Upper lobe of left lung (tissue), 6 donors: ENCODE measurements around the gene ZNF735. TPM values are rescaled to one million over a fixed set of nuclear protein-coding genes. Genes with fewer than 3 reads are reported as not detected.

Experiments
- ATAC-seq, 2 donors: fragments of 200-7000 bp; cut with Tn5 transposase; one replicate each; pipeline ENCODE4 v1.9.1; 2022; ENCODE audit warnings: mild to moderate bottlenecking in 2 of 2, moderate library complexity in 2 of 2; ENCODE audit not compliant: low FRiP score in 2 of 2
- DNase-seq, 2 donors: peaks; one replicate each; pipeline ENCODE4 v3.0.0-alpha.2; 2019 to 2020
- H3K27ac ChIP-seq, 4 donors: fragments of 200-600 bp; sonication (generic); one replicate each; pipeline ENCODE4 v1.5.1; 2016 to 2019
- H3K27me3 ChIP-seq, 4 donors: fragments of 200-600 bp; sonication (generic); one replicate each; pipeline ENCODE4 v1.5.1; 2017 to 2019
- H3K36me3 ChIP-seq, 4 donors: fragments of 200-600 bp; sonication (generic); one replicate each; pipeline ENCODE4 v1.5.1; 2016 to 2019
- H3K4me1 ChIP-seq, 4 donors: fragments of 200-600 bp; sonication (generic); one replicate each; pipeline ENCODE4 v1.5.1; 2018 to 2019
- H3K4me3 ChIP-seq, 4 donors: fragments of 200-600 bp; sonication (generic); one replicate each; pipeline ENCODE4 v1.5.1; 2017 to 2019; ENCODE audit warnings: mild to moderate bottlenecking in 2 of 4, moderate library complexity in 1 of 4
- H3K9me3 ChIP-seq, 4 donors: fragments of 200-600 bp; sonication (generic); one replicate each; pipeline ENCODE4 v1.5.1; 2018 to 2019
- EP300 ChIP-seq, 4 donors: sonication (generic); formaldehyde crosslinking; IDR thresholded peaks; one replicate each; pipeline ENCODE4 v1.5.1; 2017; ENCODE audit warnings: antibody characterized with exemption in 4 of 4, control low read depth in 2 of 4
- POLR2A ChIP-seq, 4 donors: fragments of 450-650 bp; IDR thresholded peaks; one replicate each; pipeline ENCODE4 v1.5.1; 2016 to 2017; ENCODE audit warnings: antibody characterized with exemption in 4 of 4, mild to moderate bottlenecking in 2 of 4
- POLR2AphosphoS5 ChIP-seq, 2 donors: sonication (generic); formaldehyde crosslinking; IDR thresholded peaks; one replicate each; pipeline ENCODE4 v1.5.1; 2017; ENCODE audit warnings: antibody characterized with exemption in 2 of 2
- WGBS, 2 donors: methylation state at CpG; one replicate each; pipeline ENCODE4 v1.1.5; 2017 to 2018; 5-methylcytosine and 5-hydroxymethylcytosine counted together
- total RNA-seq, 6 donors: library from RNA; depleted of rRNA in 4 of 6; stranded (reverse); fragments of >200 nt in 4 of 6; gene quantifications; one replicate each; pipeline versions ENCODE4 v1.1.0 to v1.2.1, GENCODE V29; 2016 to 2021
- TF ChIP-seq, protein P1 (sequence below), 6 experiments: fragments of 450-650 bp in 4 of 6; fragments of 200-600 bp in 2 of 6; sonication (generic) in 2 of 6; IDR thresholded peaks; one replicate each; pipeline ENCODE4 v1.5.1; 2016 to 2019; ENCODE audit warnings: antibody characterized with exemption in 6 of 6
- donor health status: DM: no; HTN: no; CAD: no; lungs with moderate emphysema.
- donor health status: DM: no; HTN: yes; CAD: no; lungs with severe emphysema.

Gene ZNF735
- total RNA-seq, 6 donors from 2014 or later = not detected

- peak in 1 of 2 donors; percentile 14 for ATAC-seq
These were observed 24.8 kb upstream of the ZNF735 start for GRCh38 chr7:64182036-64182790.

GRCh38 chr7:64183126-64183742 is 23.8 kb upstream of the ZNF735 start:
- peaks cover 0 to 8% (median 2%) of the 10 kb centered on the region in 4 donors for H3K27me3 ChIP-seq
- H3K9me3 ChIP-seq = peaks cover 0 to 19% (median 3%) of the 10 kb centered on the region in 4 donors
- ATAC-seq (peak in 1 of 2 donors; percentile 64), DNase-seq (peak in 1 of 2 donors; percentile 85)
- H3K4me1 ChIP-seq = peaks cover 0 to 14% (median 0%) of the 10 kb centered on the region in 4 donors
- no peak overlapping the region for H3K4me3 ChIP-seq
- 11 to 60% methylated on average over 9 to 20 of the region's 31 CpGs for WGBS, 2 donors
- TF ChIP-seq POLR2AphosphoS5 (IDR thresholded peaks at IDR 0.05) = no peak
- TF ChIP-seq, protein P1, sequence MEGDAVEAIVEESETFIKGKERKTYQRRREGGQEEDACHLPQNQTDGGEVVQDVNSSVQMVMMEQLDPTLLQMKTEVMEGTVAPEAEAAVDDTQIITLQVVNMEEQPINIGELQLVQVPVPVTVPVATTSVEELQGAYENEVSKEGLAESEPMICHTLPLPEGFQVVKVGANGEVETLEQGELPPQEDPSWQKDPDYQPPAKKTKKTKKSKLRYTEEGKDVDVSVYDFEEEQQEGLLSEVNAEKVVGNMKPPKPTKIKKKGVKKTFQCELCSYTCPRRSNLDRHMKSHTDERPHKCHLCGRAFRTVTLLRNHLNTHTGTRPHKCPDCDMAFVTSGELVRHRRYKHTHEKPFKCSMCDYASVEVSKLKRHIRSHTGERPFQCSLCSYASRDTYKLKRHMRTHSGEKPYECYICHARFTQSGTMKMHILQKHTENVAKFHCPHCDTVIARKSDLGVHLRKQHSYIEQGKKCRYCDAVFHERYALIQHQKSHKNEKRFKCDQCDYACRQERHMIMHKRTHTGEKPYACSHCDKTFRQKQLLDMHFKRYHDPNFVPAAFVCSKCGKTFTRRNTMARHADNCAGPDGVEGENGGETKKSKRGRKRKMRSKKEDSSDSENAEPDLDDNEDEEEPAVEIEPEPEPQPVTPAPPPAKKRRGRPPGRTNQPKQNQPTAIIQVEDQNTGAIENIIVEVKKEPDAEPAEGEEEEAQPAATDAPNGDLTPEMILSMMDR (IDR thresholded peaks at IDR 0.05) = peak; percentile 65 to 89 (median 81)
- H3K36me3 ChIP-seq = no peaks in the 10 kb centered on the region
- no peak overlapping the region for H3K27ac ChIP-seq

More at GRCh38 chr7:64182036-64182790, 24.8 kb upstream of the ZNF735 start:
- Histone ChIP-seq H3K9me3 (peaks cover 0 to 14% (median 3%) of the 10 kb centered on the region in 4 donors), H3K27me3 (peaks cover 0 to 8% (median 2%) of the 10 kb centered on the region in 4 donors), H3K36me3 (no peaks in the 10 kb centered on the region), H3K4me1 (peaks cover 0 to 14% (median 0%) of the 10 kb centered on the region in 4 donors), H3K27ac (no peak overlapping the region), H3K4me3 (no peak overlapping the region)
- WGBS, 2 donors = 0 to 32% methylated on average over 1 to 26 of the region's 66 CpGs
- no peak for TF ChIP-seq POLR2AphosphoS5 (IDR thresholded peaks at IDR 0.05)
- TF ChIP-seq POLR2A (IDR thresholded peaks at IDR 0.05) = no peak
- TF ChIP-seq EP300 (IDR thresholded peaks at IDR 0.05) = no peak
- TF ChIP-seq, protein P1 (IDR thresholded peaks at IDR 0.05) = no peak
- DNase-seq = peak in 1 of 2 donors; percentile 76

GRCh38 chr7:64183827-64184372 is 23.1 kb upstream of the ZNF735 start:
- Histone ChIP-seq H3K36me3 (no peaks in the 10 kb centered on the region), H3K27ac (no peak overlapping the region), H3K9me3 (peaks cover 0 to 19% (median 3%) of the 10 kb centered on the region in 4 donors), H3K4me3 (no peak overlapping the region), H3K4me1 (peaks cover 0 to 14% (median 0%) of the 10 kb centered on the region in 4 donors), H3K27me3 (peaks cover 0 to 8% (median 2%) of the 10 kb centered on the region in 4 donors)
- 97% methylated on average over 13 of the region's 13 CpGs; no CpG with 5 or more reads in 1 of the 2 donors for WGBS, 2 donors
- TF ChIP-seq POLR2AphosphoS5 (IDR thresholded peaks at IDR 0.05) = no peak
- TF ChIP-seq, protein P1 (IDR thresholded peaks at IDR 0.05) = no peak
- no peak for TF ChIP-seq EP300 (IDR thresholded peaks at IDR 0.05)
- no peak for TF ChIP-seq POLR2A (IDR thresholded peaks at IDR 0.05)
- DNase-seq (peak in 1 of 2 donors; percentile 54), ATAC-seq (peak; percentile 4 to 58)

- Histone ChIP-seq H3K9me3 (peaks cover 0 to 19% (median 3%) of the 10 kb centered on the region in 4 donors), H3K27ac (no peak overlapping the region), H3K36me3 (no peaks in the 10 kb centered on the region), H3K4me3 (no peak overlapping the region), H3K27me3 (peaks cover 0 to 8% (median 2%) of the 10 kb centered on the region in 4 donors), H3K4me1 (peaks cover 0 to 14% (median 0%) of the 10 kb centered on the region in 4 donors)
- DNase-seq (peak in 1 of 2 donors; percentile 54), ATAC-seq (peak in 1 of 2 donors; percentile 11)
- TF ChIP-seq, protein P1 (IDR thresholded peaks at IDR 0.05) = no peak
- no peak for TF ChIP-seq EP300 (IDR thresholded peaks at IDR 0.05)
- no peak for TF ChIP-seq POLR2AphosphoS5 (IDR thresholded peaks at IDR 0.05)
- TF ChIP-seq POLR2A (IDR thresholded peaks at IDR 0.05) = no peak
- 87 to 96% methylated on average over 4 to 6 of the region's 12 CpGs for WGBS, 2 donors
These were observed 22.6 kb upstream of the ZNF735 start for GRCh38 chr7:64184376-64184775.
